HG03469 (cell line): ENCODE measurements around the gene SLC24A4.

Experiments
- ATAC-seq: cut with Tn5 transposase; IDR thresholded peaks from one replicate; pipeline ENCODE4 v1.9.1; 2021; ENCODE audit warnings: mild to moderate bottlenecking, moderate library complexity, moderate number of reproducible peaks; ENCODE audit not compliant: unreplicated experiment

The SLC24A4 gene

DNA sequence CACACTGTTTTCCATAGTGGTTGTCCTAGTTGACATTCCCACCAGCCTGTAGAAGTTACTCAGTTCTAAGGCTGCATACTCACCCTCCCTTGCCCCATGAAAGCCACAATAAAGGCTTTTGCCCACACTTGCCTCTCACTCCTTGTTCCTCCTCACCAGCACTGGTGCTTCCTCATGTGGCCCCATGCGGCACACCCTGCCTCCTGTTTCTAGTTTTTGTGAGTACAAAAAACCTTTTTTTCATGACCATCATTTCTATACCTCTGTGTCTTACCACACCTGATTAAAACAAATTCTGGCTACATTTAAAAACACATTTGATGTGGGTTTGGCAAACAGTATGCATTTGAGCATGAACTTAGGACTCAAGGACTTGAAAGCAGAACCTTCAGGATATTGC lies 149.9 kb downstream of the SLC24A4 start:
- ATAC-seq, result no peak

DNA sequence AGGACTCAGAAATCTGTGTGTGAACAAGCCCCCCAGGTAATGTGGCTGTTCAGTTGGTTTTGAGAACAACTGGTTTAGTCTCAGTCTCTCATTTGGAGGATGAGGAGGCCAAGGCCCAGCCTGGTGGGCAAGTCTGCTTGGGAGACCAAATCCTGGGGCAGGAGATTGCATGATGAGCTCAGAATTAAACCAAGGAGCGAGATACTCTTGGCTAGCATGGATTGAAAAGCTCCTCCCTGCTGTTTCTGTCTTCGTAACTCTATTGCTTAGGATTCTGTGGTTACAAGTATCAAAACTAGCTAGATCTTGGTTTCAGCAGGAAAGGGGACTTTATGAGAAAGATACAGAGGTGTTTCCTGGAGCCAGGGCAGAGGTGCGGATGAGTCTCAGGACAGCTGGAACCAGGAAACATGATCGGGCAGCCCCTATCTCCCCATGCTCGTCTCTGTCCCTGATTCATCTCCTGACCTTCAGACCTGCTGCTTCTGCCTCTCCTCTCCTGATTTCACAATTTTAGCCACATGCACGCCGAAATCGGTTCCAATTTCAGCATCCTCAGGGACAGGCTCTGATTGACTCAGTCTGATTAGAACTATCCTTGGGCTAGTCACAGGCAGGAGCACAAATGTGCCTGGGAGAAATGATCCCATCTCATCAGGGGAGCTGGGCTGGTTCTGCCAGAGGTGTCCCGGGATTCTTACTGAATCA lies 150.4 kb downstream of the SLC24A4 start:
- no peak for ATAC-seq

- ATAC-seq, result no peak
These were observed 151.1 kb downstream of the SLC24A4 start for GRCh38 chr14:92473969-92474535.

DNA sequence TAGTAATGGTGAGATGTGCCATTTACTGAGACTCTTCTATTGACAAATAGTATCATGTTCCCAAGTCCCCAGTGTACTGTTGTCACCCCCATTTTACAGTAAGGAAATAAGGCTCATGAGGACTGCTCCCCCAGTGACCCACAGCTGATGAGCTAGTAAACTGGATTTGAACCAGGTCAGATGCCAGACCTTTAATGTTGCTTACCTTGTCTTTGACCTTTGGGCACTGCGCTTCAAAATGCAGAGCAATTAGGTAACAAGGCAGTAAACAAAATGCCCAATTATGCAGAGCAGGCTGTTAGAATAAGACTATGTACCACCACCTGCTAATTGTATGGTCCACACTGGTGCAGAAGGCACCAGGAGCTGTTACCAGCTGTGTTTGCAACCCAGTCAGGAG lies 152.1 kb downstream of the SLC24A4 start:
- ATAC-seq, result no peak

- ATAC-seq, result no peak
These were observed 152.7 kb downstream of the SLC24A4 start for GRCh38 chr14:92475451-92476187.

- ATAC-seq, result no peak
These were observed 157.9 kb downstream of the SLC24A4 start for GRCh38 chr14:92480856-92481255.

GRCh38 chr14:92481386-92481785 lies 158.4 kb downstream of the SLC24A4 start:
- ATAC-seq, result no peak

GRCh38 chr14:92481811-92482555 lies 159.0 kb downstream of the SLC24A4 start:
- no peak for ATAC-seq

- no peak for ATAC-seq
These were observed 159.8 kb downstream of the SLC24A4 start for GRCh38 chr14:92482621-92483319.

GRCh38 chr14:92484132-92484823 lies 161.3 kb downstream of the SLC24A4 start:
- ATAC-seq, result no peak

- no peak for ATAC-seq
These were observed 163.9 kb downstream of the SLC24A4 start for GRCh38 chr14:92486881-92487280.

DNA sequence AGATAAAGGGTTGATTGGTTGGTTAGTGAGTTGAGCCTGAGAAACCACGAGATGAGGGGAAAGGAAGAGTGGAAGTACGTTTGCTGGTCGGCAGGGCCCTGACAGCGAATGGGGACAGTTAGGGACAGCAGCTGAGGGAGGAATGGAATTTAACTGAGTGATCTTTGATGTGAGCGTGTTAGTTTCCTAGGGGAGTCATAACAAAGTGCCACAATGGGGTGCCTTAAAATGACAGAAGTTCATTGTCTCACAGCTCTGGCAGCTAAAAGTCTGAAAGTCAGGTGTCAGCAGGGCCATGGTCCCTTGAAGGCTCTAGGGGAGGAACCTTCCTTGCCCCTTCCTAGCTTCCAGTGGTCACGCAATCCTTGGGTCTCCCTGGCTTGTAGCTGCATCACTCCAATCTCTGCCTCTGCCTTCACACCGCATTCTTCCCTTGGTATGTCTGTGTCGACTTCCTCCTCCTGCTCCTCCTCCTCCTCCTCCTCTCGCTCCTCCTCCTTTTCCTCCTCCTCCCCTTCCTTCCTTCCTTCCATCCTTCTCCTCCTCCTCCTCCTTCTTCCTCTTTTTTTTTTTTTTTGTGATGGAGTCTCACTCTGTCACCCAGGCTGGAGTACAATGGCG lies 164.7 kb downstream of the SLC24A4 start:
- ATAC-seq, result no peak

DNA sequence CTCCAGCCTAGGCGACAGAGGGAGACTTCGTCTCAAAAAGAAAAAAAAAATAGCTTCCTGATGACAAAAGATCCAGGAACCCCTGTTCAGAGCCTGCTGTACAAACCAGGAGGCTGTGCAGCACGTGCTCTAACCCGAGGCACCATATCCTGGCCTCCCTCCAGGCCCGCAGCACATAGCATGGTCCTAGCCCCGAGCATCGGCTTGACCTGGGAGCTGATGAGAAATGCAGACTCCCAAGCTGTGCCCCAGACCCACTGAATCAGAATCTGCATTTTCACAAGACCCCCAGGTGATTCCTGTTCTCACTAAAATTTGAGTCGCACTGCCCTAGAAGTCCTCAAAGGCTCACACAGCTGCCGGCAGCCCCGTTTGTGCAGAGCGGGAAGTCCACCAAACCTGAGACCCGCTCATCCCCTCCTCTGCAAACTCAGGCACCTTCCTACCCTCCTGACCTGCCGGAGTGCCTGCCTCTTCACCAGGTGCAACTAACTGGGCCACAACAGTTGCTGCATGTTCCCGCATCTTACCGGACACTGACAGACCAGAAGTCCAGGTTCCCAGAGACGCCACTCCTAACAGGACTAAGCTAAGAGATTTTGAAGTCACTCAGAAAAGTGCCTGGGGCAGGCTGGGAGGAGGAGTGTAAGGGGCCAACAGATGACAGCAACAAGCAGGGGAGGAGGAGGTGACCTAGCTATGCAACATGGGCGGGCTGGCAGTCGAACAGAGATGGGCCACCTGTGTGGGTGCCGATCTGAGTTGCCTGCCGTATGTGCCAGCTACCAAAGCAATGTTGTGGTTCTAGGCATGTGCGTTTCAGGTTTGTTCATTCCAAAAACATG lies 166.7 kb downstream of the SLC24A4 start:
- ATAC-seq, result no peak

DNA sequence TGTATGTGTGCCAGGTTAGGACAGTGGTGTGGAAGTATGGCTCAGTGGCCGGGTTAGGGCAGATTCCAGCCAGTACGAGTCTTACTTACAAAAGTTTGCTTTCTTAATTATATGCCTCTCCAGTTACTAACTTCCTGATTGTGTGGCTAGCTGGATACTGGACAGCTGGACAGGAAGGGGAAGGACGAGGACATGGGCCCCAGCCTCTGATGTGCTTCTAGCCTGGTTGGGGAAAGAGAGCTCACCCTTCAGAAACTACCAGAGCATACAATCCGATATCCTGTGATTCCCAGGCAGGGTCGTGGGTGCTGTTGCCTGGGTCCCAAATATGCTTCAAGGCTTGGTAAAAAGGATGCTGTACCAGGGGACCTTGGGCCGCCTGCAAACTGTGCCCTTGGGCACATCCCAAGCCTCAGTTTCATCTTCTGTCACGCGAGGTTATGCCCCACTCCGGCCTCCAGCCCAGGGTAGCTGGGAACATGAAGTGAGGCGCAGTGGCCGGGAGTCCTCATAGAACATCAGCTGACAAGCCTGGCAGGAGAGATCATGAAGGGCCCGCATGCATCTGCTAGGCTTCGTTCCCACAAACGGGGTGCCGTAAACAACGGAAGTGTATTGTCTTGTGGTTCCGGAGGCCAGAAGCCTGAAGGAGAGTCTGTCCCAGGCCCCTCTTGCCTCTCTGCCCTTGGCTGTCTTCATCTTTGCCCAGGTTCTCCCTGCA lies 167.4 kb downstream of the SLC24A4 start:
- no peak for ATAC-seq

DNA sequence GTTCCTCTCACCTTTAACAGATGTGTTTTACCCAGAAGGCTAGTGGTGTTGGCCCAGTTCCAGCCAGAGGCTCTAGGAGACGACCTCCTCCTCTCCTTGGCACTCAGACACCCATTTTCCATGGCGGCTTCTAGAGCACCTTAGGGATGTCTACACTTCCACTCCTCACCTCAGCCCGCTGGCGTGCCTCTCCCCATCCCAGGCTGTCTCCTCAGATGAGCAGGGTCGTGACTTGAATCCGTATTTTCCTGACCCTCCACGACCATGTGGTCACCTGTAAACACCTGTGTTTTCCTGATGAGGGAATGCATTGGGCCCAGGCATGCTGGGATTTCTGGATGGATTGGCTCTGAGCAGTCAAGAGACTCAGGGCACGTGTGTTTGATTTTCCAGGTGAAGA lies 168.8 kb downstream of the SLC24A4 start:
- no peak for ATAC-seq

DNA sequence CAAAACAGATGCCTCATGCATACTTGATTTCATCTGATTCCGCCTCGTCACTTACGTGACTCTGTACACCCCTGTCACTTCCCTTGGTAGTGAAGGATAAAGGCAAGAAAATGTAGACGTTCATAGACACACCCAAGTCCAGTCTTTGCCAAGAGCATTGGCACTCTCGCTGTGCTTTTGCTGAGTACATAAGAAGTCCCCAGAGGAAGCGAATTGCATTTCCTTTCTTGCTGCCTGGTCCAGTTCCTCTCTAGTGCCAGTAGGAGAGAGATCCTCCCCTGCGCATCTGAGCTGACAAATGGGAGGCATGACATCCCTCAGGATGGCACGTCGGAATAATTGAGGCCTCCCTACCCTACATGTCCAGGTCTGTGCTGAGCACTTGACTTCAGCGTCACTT lies 169.3 kb downstream of the SLC24A4 start:
- no peak for ATAC-seq

GRCh38 chr14:92493024-92493423 lies 170.1 kb downstream of the SLC24A4 start:
- ATAC-seq, result no peak

DNA sequence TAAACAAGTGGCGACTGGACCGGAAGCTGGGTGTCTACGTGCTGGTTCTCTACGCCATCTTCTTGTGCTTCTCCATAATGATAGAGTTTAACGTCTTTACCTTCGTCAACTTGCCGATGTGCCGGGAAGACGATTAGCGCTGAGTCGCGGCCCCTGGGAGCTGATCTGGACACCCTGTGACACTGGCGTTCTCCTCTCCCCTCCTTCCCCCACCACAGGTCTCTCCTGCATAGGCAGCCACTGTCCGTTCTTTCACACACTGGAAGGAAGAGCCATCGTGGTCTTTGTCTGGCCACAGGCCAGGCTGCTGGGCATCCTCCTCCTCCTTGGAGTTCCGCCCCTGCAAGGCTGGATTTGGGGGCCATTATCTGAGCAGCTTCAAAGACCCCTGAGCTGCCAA lies 170.5 kb downstream of the SLC24A4 start:
- no peak for ATAC-seq
